GM19043 (cell line): ENCODE results near the gene GPBP1.
A peak's percentile ranks its signal among the peaks of the same experiment; 100 is the strongest.

Experiments used
- ATAC-seq: cut with Tn5 transposase; IDR thresholded peaks from one replicate; pipeline ENCODE4 v1.9.1; 2021; ENCODE audit warnings: low read depth; ENCODE audit not compliant: unreplicated experiment

Gene GPBP1

DNA sequence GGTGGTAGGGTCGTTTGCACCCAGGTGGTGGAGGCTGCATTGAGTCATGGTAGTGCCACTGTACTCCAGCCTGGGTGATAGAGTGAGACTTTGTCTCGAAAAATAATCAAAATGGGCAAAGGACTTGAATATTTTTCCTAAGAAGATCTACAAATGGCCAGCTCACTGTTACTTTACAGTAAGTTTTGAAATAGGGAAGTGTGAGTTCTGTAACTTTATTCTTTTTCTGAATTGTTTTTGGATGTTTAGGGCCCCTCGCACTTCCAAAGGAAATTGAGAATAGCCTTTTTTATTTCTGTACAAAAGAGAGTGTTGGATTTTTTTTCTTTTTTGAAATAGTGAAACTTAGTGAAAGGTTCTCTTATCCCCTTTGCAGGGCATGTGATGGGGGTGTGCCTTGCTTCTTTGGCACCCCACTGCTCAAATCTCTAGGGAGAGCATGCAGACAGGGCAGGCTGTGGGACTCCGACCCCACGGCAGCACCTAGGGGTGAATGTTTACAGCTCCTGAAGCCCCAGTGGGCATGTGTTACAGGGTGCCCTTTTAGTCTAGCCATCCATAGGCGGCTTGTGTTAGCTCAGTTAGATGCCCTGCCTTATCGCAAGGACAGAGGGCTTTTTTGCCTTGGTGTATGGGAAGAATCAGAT lies 33.3 kb downstream of the GPBP1 start:
- ATAC-seq: no peak

DNA sequence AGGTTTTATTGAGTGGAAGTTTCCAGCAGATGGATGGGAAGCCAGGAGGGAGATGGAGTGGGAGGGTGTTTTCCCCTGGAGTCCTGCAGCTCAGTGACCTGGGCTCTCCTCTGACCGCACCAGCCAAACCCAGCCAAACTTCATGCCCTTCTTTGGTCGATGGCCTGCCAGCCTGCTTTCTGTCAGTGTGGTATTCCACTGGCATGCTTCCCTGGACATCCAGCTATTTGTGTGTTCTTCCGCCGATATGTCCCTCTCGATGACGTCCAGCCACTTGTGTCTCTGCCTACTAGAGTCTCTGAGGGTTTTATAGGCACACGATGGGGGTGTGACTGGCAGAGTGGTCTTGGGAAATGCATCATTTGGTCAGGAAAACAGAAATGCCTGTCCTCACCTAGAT lies 33.8 kb downstream of the GPBP1 start:
- no peak for ATAC-seq

DNA sequence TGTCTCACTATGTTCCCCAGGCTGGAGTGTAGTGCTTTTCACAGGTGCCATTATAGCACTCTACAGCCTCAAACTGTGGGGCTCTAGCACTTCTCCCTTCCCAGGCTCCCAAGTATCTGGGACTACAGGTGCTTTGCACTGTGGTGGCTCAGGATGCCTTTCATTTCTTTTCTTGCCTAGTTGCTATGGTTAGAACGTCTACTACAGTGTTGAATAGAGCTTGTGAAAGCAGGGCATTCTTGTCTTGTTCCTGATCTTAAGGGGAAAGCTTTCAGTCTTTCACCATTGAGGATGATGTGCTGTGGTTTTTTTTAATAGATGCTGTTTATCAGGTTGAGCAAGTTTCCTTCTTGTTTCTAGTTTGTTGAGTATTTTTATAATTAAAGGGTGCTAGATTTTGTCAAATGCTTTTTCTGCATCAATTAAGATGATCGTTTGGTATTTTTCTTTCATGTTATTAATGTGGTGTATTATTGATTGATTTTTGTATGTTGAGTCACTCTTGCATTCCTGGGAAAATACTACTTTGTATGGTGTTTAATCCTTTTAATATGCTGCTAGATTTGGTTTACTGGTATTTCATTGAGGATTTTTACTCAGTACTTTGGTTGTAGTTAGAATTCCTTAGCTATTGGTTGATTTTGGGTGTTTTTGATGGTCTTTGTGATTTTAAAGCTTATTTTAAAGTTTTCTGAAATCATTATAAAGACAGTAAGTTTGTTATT lies 35.6 kb downstream of the GPBP1 start:
- ATAC-seq: no peak

DNA sequence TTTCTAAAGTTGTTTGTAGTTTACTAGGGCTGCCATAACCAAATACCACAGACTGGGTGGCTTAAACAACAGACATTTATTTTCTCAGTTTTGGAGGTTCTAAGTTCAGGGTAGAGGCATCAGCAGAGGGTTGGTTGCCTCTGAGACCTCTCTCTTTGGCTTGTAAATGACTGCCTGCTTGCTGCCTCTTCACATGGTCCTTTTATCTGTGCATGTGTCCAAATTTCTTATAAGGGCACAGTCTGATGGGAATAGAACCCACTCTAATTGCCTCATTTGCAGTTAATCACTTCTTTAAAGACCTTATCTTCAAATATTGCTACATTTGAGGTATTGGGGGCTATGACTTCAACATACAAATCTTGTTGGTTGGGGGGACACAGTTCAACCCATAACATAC lies 36.8 kb downstream of the GPBP1 start:
- no peak for ATAC-seq

DNA sequence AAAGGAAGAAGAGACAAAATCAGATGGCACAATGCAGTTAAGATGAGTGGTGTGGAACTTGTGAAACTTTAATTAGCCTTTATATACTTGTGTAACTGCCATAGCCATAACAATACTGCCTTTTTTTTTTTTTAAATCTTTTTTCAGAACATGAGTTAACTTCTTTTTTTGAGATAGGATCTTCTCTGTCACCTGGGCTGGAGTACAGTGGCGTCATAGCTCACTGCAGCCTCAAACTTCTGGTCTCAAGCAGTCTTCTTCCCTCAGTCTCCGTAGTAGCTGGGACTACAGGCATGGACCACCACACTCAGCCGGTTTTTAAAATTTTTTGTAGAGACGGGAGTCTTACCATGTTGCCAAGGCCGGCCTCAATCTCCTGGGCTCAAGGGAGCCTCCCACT lies 37.2 kb downstream of the GPBP1 start:
- ATAC-seq: no peak

DNA sequence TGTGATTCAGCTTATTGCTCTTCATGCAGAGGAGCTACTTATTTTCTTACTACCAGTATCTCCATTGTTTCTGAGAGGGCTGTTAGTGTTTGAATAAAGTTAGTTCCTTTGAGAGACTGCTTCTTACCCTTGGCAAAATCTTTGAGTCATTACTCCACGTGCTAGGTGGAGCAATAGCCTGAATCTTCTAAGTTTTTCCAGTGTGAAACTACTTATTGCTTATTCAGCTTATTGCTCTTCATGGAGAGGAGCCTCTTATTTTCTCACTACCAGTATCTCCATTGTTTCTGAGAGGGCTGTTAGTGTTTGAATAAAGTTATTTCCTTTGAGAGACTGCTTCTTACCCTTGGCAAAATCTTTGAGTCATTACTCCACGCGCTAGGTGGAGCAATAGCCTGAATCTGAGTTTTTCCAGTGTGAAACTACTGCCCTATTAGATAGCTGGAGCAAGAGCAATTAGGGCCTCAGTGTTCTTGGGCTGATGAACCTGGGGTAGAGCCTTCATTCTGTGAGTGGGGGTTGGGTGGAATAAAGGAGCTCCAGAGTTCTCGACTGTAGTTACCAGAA lies 41.9 kb downstream of the GPBP1 start:
- no peak for ATAC-seq

DNA sequence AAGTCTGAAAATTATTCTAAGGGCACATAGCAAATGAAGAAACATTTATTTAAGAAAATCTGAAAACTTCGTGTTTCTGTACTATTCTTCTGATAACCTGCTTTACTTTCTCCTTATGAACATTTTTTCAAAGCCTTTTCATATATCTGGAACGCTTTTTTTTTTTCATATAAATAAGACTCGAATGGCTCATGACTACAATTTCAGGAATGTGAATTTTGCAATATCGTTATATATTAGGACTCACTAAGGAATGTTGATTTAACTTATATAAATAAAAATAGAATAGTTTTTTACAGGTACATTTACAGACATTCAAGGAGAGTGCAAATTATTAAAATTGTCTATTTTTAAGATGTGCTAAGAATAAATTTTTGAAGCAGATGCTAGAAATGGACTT lies 42.9 kb downstream of the GPBP1 start:
- no peak for ATAC-seq

DNA sequence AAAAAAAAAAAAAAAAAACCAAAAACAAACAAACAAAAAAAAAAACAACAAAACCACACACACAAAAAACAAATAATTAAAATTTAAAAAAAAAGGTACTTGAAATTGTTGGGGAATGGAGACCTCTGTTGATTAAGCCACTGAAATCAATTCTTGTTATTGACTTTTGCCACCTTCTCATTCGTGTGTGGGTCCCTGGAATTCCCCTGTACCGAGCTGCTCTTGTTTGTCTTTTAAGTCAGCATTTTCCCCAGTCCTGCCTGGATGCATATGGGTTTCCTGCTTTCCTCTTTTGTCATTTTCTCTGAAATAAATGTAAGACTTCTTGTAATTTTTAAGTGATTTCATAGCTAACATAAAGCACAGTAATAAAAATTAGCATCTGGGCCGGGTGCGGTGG lies 45.5 kb downstream of the GPBP1 start:
- ATAC-seq: no peak

DNA sequence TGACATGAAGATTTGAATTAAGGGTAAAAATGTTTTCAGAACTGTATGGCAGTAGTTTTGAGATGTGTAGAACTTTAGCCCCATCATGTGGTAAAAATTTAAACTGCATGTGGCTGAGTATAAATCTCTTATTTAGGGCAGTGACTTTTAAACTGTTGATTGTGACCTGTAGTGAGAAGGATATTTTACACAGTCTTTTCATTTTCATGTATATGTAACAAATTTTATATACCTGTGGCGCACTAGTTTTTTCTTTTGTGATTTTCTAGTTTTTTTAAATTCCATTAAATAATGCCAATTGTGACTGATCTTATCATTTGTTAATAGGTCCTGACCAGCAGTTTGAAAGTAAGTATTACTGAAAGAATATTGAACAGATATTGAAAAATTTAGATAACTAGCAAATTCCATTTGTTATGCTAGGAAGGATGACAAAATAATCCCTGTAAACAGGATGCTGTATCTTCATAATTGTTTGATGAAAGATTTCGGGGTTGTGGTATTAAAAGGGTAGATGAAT lies 47.2 kb downstream of the GPBP1 start:
- peak; percentile 60 for ATAC-seq

DNA sequence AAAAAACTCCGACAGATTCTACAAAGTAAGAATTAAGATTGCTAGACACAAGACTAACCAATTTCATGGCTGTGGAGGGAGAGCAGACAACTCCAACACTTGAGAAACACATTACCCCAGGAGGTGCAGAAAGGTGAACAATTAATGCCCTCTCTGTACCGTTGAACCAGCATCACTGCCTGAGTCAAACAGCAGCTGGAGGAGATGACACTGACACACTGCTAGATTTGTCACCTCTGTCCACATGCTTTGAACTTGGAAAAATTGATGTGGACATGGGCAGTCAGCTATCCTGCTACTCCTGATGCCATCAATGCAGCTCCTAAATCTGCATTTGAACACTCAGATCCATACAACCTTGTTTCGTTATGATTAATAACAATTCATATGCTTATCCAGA lies 51.7 kb downstream of the GPBP1 start:
- no peak for ATAC-seq

DNA sequence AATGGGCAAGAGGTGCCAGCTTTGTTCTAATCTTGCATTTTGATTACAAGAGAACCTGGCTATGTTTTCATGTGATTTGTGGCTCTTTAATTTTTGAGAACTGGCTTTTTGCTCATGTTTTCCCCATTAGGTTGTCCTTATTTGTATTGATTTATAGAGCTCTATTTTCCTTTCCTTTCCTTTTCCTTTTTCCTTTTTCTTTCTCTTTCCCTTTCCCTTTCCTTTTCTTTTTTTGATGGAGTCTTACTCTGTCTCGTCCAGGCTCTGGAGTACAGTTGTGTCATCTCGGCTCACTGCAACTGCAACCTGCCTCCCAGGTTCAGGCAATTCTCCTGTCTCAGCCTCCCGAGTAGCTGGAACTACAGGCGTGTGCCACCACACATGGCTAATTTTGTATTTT lies 55.5 kb downstream of the GPBP1 start:
- no peak for ATAC-seq

DNA sequence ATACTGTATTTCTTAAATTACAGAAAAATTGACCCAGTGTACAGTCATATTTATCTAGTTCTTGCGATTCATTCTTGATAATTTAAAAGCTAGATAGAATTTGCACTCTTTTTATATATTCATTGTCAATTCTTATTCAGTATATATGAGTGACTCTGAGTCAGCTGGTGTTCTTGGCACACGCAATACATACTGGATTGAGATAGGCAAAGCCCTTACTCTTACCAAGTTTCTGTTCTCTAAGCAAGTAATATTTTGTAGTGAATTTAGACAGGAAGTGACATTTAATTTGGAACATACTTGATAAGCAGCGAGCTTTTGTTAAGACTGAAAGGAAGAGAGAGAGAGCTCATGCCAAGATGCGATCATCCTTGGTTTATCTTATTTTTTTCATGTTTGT lies 57.7 kb downstream of the GPBP1 start:
- no peak for ATAC-seq

DNA sequence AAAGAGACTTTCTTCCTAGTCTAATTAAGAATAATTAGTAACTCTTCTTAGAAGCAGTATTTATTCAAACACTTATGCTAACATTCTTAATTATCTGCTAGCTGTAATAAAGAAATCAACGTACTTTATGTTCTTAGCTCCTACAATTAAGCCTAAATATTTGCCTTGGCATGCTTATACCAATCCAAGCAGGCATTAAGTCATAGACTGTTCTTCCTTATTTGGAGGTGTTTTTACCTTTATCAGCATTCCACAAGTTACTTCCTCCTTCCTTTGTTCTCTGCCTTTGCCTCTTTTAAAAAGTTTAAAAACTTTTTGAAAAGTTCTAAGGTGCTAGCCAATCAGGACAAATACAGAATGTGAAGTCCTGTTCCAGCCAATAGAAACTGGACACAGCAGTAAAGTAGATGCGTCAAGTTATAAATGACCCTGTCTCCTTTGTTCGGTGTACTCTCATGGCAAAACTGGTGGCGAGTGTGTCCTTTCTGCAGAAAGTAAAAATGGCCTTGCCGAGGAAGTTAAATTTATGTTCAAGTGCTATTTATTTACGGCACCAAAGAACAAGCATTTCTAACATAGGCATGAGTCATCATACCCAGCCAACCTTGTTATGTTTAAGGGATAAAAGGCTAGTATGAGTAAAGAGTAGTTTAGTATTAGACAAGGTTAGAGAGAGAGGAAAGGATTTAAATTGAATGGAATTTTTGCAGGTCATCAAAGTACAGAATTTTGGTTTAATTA lies 58.6 kb downstream of the GPBP1 start:
- ATAC-seq: no peak

DNA sequence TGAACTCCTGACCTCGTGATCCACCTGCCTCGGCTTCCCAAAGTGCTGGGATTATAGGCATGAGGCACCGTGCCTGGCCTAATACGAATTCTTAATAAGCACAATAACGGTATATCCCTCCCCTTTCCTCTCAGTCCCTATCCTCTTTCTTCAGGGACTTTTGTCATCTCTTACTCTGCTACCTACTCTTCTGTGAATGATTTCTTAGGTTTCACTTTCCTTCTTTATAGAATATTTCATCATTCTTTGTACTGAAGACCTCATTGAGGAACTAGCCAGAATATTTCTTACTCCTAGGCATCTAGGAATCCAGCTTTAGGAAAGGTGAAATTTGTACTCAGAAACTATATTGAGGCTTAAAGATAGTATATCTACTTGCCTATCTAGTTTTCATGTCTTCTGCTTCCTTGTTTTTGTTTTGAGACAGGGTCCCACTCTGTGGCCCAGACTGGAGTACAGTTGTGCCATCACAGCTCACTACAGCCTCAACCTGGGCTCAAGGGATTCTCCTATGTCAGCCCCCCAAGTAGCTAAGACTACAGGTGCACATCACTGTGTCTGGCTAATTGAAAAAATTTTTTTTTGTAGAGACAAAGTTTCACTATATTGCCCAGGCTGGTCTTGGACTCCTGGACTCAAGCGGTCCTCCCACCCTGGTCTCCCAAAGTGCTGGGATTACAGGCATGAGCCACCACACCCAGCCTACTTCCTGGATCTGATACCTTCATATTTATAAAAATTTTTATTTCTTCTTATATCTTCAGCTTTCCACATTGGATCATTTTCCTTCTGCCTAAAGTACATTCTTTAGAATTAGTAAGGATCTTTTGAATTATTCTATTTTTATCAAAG lies 69.7 kb downstream of the GPBP1 start:
- ATAC-seq: peak; percentile 83

DNA sequence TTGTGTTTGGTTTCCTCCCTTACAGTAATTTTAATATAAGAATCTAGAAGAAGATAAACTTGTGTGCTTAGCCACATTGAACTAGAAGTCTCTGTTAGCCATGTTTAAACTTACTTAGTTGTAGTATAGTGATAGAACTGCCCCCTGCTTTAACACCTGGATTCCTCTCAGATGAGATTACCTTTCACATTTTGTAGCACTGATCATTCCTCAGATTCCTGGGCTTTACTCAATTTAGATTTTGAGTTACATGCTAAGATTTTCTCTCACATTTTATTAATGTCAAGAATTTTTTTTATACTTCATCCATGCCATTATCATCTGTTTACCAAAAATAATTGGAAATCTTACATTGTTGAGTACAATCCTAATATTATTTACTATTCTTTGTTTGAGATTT lies 70.5 kb downstream of the GPBP1 start:
- no peak for ATAC-seq

DNA sequence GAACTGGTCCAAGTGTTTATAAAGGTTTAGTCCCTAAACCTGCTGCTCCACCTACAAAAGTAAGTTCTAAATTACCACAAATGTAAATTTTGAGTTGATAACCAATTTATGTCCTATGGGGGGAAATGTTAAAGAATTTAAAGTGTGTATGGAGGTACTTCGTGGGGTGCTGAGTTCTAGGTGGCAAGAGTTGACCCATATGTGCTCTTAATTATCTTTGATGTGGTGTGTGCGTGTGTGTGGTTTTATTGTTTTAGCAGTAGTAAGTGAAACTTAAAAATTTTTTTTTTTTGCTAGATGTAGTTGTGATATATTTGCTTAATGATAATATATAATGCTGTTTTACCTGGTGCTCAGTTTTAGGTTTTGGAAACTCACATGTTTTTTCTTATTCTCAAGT lies 72.6 kb downstream of the GPBP1 start:
- no peak for ATAC-seq

DNA sequence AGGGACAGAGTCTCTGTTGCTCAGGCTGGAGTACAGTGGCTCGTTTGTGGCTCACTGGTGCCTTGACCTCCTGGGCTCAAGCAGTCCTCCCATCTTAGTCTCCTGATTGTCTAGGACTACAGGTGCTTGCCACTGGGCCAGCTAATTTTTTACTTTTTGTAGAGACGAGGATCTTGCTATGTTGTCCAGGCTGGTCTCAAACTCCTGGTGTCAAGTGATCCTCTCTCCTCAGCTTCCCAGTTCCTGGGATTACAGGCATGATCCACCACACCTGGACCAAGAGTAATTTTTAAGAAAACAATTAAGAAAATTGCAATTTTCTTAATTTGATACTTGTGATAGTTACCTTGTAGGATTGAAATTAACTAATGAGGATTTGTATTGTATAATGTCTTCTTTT lies 73.9 kb downstream of the GPBP1 start:
- ATAC-seq: no peak

DNA sequence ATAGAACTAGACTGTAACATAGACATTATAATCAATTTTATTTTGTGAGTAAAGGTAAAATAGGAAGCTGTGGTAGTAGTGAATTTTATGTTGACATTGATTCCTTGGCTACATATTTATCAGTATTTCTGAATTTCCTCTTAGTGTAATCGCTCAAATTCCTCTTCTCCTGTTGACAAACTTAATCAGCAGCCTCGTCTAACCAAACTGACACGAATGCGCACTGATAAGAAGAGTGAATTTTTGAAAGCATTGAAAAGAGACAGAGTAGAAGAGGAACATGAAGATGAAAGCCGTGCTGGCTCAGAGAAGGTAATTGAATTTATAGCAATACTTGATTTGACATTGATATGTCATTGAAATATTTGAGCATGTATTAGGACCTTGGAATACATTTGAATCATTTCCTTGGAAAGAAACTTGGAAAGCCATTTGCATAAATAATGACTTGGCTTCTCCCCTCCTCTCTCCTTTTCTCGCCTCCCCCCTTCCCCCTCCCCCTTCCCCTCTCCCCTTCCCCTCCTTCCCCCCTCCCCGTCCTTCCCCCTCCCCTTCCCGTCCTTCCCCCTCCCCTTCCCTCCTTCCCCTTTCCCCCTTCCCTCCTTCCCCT lies 75.5 kb downstream of the GPBP1 start:
- ATAC-seq: no peak

DNA sequence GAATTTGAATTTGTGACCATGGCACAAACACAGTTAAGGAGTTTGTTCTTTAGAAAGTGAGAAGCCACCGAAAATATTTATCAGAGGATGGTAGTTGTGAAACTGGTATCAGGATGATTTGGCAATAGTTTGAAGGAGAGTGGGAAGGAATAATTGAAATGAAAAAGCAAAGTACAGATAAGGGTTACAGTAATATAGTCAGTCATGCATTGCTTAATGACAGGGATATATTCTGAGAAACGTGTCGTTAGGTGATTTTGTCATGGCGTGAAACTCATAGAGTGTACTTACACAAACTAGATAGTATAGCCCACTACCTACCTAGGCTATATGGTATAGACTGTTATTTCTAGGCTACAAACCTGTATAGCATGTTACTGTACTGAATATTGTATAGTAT lies 84.2 kb downstream of the GPBP1 start:
- ATAC-seq: no peak

DNA sequence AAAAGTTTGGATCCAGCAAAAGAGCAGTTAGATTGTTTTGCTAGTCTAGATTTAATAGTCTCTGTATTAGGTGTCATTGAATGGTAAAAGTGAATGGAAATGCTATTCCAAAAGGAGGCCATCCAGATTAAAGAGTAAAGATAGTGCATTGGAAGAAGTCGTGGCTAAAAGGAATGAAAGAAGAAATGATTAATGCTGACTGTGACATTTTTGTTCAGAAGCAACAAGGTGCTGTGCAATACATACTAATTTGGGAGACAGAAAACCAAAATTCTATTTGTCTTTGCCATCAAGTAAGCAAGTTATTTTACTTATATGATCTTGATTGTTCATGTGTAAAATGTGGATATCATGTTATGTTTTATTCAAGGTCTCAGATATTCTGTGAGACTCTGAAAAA lies 85.1 kb downstream of the GPBP1 start:
- no peak for ATAC-seq
